Measurements from ENCODE around the gene NLRC5. TPM values are rescaled to one million over a fixed set of nuclear protein-coding genes. Genes with fewer than 3 reads are reported as not detected.
"Not testable (repeated sequence)": the region's sequence is repeated elsewhere in the genome, so short reads cannot be mapped to it uniquely, and the experiment has no call there.

The NLRC5 gene
- total and polyA plus RNA-seq, 8 donors: 4.6 to 26.6 (median 9.9) TPM

- intact Hi-C loops (cut with DNase I): loop anchor here in 1 of 3 donors (10.0 kb wide), 1 partner anchor 328 kb away; no protein-coding TSS in a partner anchor
Measured at GRCh38 chr16:57096793-57097192, 107.4 kb downstream of the NLRC5 start.

GRCh38 chr16:57098188-57098841 is 109.0 kb downstream of the NLRC5 start:
- no peak for ATAC-seq
- intact Hi-C loops (cut with DNase I): loop anchor here in 1 of 3 donors (10.0 kb wide), 1 partner anchor 326 kb away; no protein-coding TSS in a partner anchor
- Histone ChIP-seq H3K27me3 (no peaks in the 10 kb centered on the region), H3K4me1 (peaks cover 0 to 3% (median 0%) of the 10 kb centered on the region in 3 donors), H3K36me3 (no peaks in the 10 kb centered on the region), H3K9me3 (no peaks in the 10 kb centered on the region), H3K4me3 (no peak overlapping the region), H3K27ac (no peak overlapping the region)
- TF ChIP-seq, protein P1, sequence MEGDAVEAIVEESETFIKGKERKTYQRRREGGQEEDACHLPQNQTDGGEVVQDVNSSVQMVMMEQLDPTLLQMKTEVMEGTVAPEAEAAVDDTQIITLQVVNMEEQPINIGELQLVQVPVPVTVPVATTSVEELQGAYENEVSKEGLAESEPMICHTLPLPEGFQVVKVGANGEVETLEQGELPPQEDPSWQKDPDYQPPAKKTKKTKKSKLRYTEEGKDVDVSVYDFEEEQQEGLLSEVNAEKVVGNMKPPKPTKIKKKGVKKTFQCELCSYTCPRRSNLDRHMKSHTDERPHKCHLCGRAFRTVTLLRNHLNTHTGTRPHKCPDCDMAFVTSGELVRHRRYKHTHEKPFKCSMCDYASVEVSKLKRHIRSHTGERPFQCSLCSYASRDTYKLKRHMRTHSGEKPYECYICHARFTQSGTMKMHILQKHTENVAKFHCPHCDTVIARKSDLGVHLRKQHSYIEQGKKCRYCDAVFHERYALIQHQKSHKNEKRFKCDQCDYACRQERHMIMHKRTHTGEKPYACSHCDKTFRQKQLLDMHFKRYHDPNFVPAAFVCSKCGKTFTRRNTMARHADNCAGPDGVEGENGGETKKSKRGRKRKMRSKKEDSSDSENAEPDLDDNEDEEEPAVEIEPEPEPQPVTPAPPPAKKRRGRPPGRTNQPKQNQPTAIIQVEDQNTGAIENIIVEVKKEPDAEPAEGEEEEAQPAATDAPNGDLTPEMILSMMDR (IDR thresholded peaks at IDR 0.05): no peak
- FAIRE-seq: no peak
- WGBS, 2 donors: 71 to 73% methylated on average over 14 of the region's 14 CpGs
- DNase-seq: no peak

More at GRCh38 chr16:57096793-57097192, 107.4 kb downstream of the NLRC5 start:
- Histone ChIP-seq H3K36me3 (no peaks in the 10 kb centered on the region), H3K27me3 (no peaks in the 10 kb centered on the region), H3K4me3 (no peak overlapping the region), H3K4me1 (peaks cover 0 to 5% (median 0%) of the 10 kb centered on the region in 3 donors), H3K9me3 (no peaks in the 10 kb centered on the region), H3K27ac (no peak overlapping the region)
- TF ChIP-seq, protein P1 (IDR thresholded peaks at IDR 0.05): no peak
- DNase-seq: no peak
- no peak for ATAC-seq
- WGBS, 2 donors: 94 to 100% methylated on average over 2 of the region's 2 CpGs
- FAIRE-seq: no peak

DNA sequence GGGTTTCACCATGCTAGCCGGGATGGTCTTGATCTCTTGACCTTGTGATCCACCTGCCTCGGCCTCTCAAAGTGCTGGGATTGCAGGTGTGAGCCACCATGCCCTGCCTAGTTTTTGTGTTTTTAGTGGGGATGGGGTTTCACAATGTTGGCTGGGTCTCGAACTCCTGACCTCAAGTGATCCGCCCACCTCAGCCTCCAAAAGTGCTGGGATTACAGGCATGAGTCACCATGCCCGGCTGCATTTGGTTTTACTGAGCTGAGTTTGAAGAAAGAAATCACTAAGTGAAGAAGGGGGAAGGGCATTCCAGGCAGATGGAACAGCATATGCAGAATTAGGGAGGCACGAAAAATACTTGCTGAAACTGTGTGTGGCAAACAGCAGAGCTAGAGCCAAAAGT is 110.6 kb downstream of the NLRC5 start:
- ATAC-seq: not testable (repeated sequence)
- 81 to 87% methylated on average over 6 of the region's 6 CpGs for whole genome bisulfite sequencing, 2 donors

GRCh38 chr16:57100445-57100844 is 111.1 kb downstream of the NLRC5 start:
- intact Hi-C loops (cut with DNase I): no loop called here
- Histone ChIP-seq H3K36me3 (no peaks in the 10 kb centered on the region), H3K27ac (no peak overlapping the region), H3K4me1 (no peaks in the 10 kb centered on the region), H3K9me3 (no peaks in the 10 kb centered on the region), H3K4me3 (no peak overlapping the region), H3K27me3 (no peaks in the 10 kb centered on the region)
- no peak for FAIRE-seq
- WGBS, 2 donors: 97 to 100% methylated on average over 1 of the region's 1 CpG
- ATAC-seq: no peak
- DNase-seq: no peak
- TF ChIP-seq, protein P1 (IDR thresholded peaks at IDR 0.05): no peak

More for the DNA sequence above, 110.6 kb downstream of the NLRC5 start:
- H3K9me3 ChIP-seq, FAIRE-seq, H3K27me3 ChIP-seq, H3K36me3 ChIP-seq, H3K4me1 ChIP-seq, H3K27ac ChIP-seq, H3K4me3 ChIP-seq, DNase-seq: not testable (repeated sequence)
- intact Hi-C loops (cut with DNase I): loop anchor here in 1 of 3 donors (10.0 kb wide), 1 partner anchor 325 kb away; no protein-coding TSS in a partner anchor

GRCh38 chr16:57102888-57103851 is 113.8 kb downstream of the NLRC5 start:
- FAIRE-seq (no peak), DNase-seq (no peak), ATAC-seq (no peak)
- Histone ChIP-seq H3K4me1 (no peaks in the 10 kb centered on the region), H3K27ac (no peak overlapping the region), H3K4me3 (no peak overlapping the region), H3K9me3 (no peaks in the 10 kb centered on the region), H3K27me3 (no peaks in the 10 kb centered on the region), H3K36me3 (no peaks in the 10 kb centered on the region)
- TF ChIP-seq, protein P1 (IDR thresholded peaks at IDR 0.05): no peak
- 83 to 86% methylated on average over 16 of the region's 16 CpGs for WGBS, 2 donors
- intact Hi-C loops (cut with DNase I): no loop called here

All from pancreas (tissue), 10 donors.